Left lung (tissue), 10 donors: ENCODE measurements around the gene C1QC. TPM values are rescaled to one million over a fixed set of nuclear protein-coding genes. Genes with fewer than 3 reads are reported as not detected.
A peak's percentile ranks its signal among the peaks of the same experiment; 100 is the strongest.

Experiments used
- ATAC-seq: fragments of 200-7000 bp; cut with Tn5 transposase; one replicate; pipeline ENCODE4 v1.9.1; 2020; ENCODE audit warnings: moderate library complexity
- DNase-seq, 4 donors: peaks; one replicate each; pipeline ENCODE4 v3.0.0-alpha.2; 2013 to 2020
- H3K27ac ChIP-seq, 2 donors: fragments of 200-600 bp; sonication (generic) in 1 of 2; one replicate each; pipeline versions ENCODE4 v1.5.0 to v1.8.0; 2020 to 2021
- H3K27me3 ChIP-seq, 2 donors: fragments of 200-600 bp; sonication (generic) in 1 of 2; one replicate each; pipeline versions ENCODE4 v1.5.0 to v1.8.0; 2020 to 2021
- H3K36me3 ChIP-seq, 2 donors: fragments of 200-600 bp; sonication (generic) in 1 of 2; one replicate each; pipeline versions ENCODE4 v1.5.0 to v1.8.0; 2020 to 2021
- H3K4me1 ChIP-seq, 2 donors: fragments of 200-600 bp; one replicate each; pipeline ENCODE4 v1.8.0; 2021
- H3K4me3 ChIP-seq, 2 donors: fragments of 200-600 bp; sonication (generic) in 1 of 2; one replicate each; pipeline versions ENCODE4 v1.5.0 to v1.8.0; 2020 to 2021; ENCODE audit warnings: mild to moderate bottlenecking in 1 of 2
- H3K9me3 ChIP-seq, 2 donors: fragments of 200-600 bp; sonication (generic) in 1 of 2; one replicate each; pipeline versions ENCODE4 v1.5.0 to v1.8.0; 2020 to 2021
- intact Hi-C, 2 donors: fragments of 100-400 bp; cut with DNase I; formaldehyde crosslinking; loops; one replicate each; pipeline versions ENCODE4 v1.11.2 to v1.14.2; 2022
- polyA plus RNA-seq, 6 donors: library from polyadenylated mRNA; unstranded; fragments of 120-200 nt; gene quantifications; one replicate each; pipeline ENCODE4 v1.2.1, GENCODE V29; 2013; ENCODE audit not compliant: insufficient read length in 6 of 6
- total RNA-seq, 2 donors: library from RNA; stranded (reverse); fragmentation: NEBNext Ultra II Directional; extraction: Animal tissue kit (Norgen Biotek cat#: 25700); gene quantifications; one replicate each; pipeline ENCODE4 v1.2.1, GENCODE V29; 2021
- TF ChIP-seq, protein P1 (sequence below), 2 donors: fragments of 200-600 bp; sonication (generic) in 1 of 2; IDR thresholded peaks; one replicate each; pipeline versions ENCODE4 v1.5.0 to v1.8.0; 2021; ENCODE audit warnings: antibody characterized with exemption in 2 of 2
- donor health status: DM: no; HTN: yes; CAD: no.
- donor health status: DM: no; HTN: no; CAD: no.

C1QC gene
- total and polyA plus RNA-seq, 8 donors, result 21.3 to 577 (median 26.1) TPM

DNA sequence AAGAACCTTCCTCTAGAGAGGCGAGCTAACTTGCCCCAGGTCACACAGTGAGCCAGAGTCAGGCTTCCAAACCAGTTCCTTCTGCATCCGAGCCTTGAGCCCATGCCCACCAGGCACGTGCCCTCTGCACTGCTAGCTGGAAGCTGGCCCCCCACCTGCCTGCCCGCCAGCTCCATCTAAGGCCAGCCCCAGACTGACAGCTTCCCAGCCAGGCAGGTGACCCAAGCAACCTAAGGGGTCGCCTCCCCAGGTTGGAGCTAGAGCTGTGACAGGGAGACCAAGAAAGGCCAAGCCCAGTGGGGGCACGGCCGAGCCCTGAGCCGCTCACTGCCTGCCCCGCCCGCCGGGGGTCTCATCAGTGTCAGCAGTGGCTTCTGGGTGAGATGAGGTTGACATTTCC, 26.9 kb upstream of the C1QC start:
- ATAC-seq (no peak), DNase-seq (no peak)
- Histone ChIP-seq H3K9me3 (no peaks in the 10 kb centered on the region), H3K27me3 (peaks cover 5 to 98% of the 10 kb centered on the region in 2 donors), H3K36me3 (no peaks in the 10 kb centered on the region), H3K4me1 (no peaks in the 10 kb centered on the region), H3K27ac (no peak overlapping the region), H3K4me3 (no peak overlapping the region)
- intact Hi-C loops, result no loop called here
- TF ChIP-seq, protein P1, sequence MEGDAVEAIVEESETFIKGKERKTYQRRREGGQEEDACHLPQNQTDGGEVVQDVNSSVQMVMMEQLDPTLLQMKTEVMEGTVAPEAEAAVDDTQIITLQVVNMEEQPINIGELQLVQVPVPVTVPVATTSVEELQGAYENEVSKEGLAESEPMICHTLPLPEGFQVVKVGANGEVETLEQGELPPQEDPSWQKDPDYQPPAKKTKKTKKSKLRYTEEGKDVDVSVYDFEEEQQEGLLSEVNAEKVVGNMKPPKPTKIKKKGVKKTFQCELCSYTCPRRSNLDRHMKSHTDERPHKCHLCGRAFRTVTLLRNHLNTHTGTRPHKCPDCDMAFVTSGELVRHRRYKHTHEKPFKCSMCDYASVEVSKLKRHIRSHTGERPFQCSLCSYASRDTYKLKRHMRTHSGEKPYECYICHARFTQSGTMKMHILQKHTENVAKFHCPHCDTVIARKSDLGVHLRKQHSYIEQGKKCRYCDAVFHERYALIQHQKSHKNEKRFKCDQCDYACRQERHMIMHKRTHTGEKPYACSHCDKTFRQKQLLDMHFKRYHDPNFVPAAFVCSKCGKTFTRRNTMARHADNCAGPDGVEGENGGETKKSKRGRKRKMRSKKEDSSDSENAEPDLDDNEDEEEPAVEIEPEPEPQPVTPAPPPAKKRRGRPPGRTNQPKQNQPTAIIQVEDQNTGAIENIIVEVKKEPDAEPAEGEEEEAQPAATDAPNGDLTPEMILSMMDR (IDR thresholded peaks at IDR 0.05), result no peak

DNA sequence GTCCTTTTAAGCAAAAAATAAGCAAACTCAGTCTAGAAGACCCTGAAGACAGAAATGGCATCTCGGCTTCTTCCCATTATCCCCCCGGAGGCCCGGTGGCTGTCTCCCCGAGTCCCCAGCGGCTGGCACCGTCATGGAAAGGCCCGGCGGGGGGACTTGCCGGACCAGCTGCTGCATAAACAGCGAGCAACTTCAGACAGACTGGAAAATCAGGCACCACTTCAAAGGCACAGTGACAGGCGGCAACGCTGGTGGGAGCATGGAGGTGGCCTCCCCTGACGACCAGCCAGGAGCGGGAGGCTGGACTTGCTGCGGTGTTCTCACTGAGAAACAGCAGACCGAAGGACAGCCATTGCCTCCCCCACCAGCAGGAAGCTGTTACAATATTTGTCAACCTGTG, 25.4 kb upstream of the C1QC start:
- H3K27ac ChIP-seq, result no peak overlapping the region
- intact Hi-C loops, result no loop called here
- no peaks in the 10 kb centered on the region for H3K36me3 ChIP-seq
- no peak overlapping the region for H3K4me3 ChIP-seq
- H3K4me1 ChIP-seq, result no peaks in the 10 kb centered on the region
- ATAC-seq (no peak), DNase-seq (peak in 1 of 4 donors; percentile 47)
- TF ChIP-seq, protein P1 (IDR thresholded peaks at IDR 0.05), result no peak
- peaks cover 5 to 99% of the 10 kb centered on the region in 2 donors for H3K27me3 ChIP-seq
- H3K9me3 ChIP-seq, result no peaks in the 10 kb centered on the region

- Histone ChIP-seq H3K4me3 (no peak overlapping the region), H3K27ac (no peak overlapping the region), H3K27me3 (peaks cover 5 to 98% of the 10 kb centered on the region in 2 donors), H3K36me3 (no peaks in the 10 kb centered on the region), H3K4me1 (no peaks in the 10 kb centered on the region), H3K9me3 (no peaks in the 10 kb centered on the region)
- intact Hi-C loops, result no loop called here
- TF ChIP-seq, protein P1 (IDR thresholded peaks at IDR 0.05), result no peak
- ATAC-seq (no peak), DNase-seq (no peak)
These were observed 24.2 kb upstream of the C1QC start for GRCh38 chr1:22619252-22619651.

DNA sequence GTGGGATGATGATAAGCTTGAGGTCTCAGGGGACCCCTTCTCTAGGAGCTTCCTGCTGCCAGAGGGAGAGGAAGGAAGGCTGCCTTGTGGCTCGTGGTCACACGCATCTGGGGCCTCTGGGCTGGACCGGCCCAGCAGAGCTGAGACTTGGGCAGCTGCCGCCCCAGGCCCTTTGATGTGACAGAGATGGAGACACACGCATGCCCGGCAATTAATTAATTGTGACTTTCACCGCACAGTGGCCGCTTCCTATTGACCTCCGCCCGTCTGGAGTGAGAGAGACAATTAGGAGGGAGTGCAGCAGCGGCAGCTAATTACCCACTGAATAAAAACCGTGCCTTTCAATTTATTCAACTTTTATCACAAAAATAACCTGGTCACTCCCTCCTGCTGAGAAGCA, 23.6 kb upstream of the C1QC start:
- intact Hi-C loops, result no loop called here
- DNase-seq (no peak), ATAC-seq (no peak)
- peaks cover 5 to 98% of the 10 kb centered on the region in 2 donors for H3K27me3 ChIP-seq
- no peaks in the 10 kb centered on the region for H3K4me1 ChIP-seq
- H3K4me3 ChIP-seq, result no peak overlapping the region
- H3K9me3 ChIP-seq, result no peaks in the 10 kb centered on the region
- H3K36me3 ChIP-seq, result no peaks in the 10 kb centered on the region
- no peak overlapping the region for H3K27ac ChIP-seq
- TF ChIP-seq, protein P1 (IDR thresholded peaks at IDR 0.05), result no peak

DNA sequence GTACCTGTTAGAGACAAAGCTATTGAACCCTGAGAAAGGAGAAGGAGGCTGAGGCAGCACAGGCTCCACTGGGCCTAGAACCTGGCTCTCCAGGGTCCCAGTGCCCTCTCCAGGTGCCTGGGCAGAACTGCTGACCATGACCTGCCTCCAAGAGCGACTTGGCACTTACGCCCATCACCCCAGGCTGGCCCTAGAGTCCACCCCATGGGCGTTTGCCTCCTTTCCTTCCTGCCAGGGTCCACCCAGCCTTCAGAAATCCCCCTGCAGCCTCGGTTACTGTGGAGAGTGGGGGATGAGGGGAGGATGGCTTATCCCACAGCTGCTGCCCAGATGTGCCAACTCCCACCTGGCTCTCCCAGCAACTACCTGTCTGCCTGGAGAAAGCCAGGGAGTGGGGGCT, 21.7 kb upstream of the C1QC start:
- Histone ChIP-seq H3K27me3 (peaks cover 11 to 98% of the 10 kb centered on the region in 2 donors), H3K9me3 (no peaks in the 10 kb centered on the region), H3K4me1 (no peaks in the 10 kb centered on the region), H3K4me3 (no peak overlapping the region), H3K27ac (no peak overlapping the region), H3K36me3 (no peaks in the 10 kb centered on the region)
- TF ChIP-seq, protein P1 (IDR thresholded peaks at IDR 0.05), result no peak
- intact Hi-C loops, result no loop called here
- no peak for ATAC-seq
- DNase-seq, result no peak
